ENCODE results near the gene APOD. TPM values are rescaled to one million over a fixed set of nuclear protein-coding genes. Genes with fewer than 3 reads are reported as not detected.
A peak's percentile ranks its signal among the peaks of the same experiment; 100 is the strongest.
"Not testable (repeated sequence)": the region's sequence is repeated elsewhere in the genome, so short reads cannot be mapped to it uniquely, and the experiment has no call there.

APOD gene
- not detected in 2 replicates for total RNA-seq (2014; rRNA removed; shearing (Covaris generic))

GRCh38 chr3:195583831-195584542, at the start of gene APOD:
APOD (minus strand) TSS chr3:195583940; CDS start chr3:195579461, 4,479 bp downstream.
- peak; percentile 18 for DNase-seq (ENCODE audit: low read depth)

GRCh38 chr3:195633351-195633750, 49.6 kb upstream of the APOD start:
- not testable (repeated sequence) for DNase-seq (ENCODE audit: low read depth)

GRCh38 chr3:195632501-195633185, 48.9 kb upstream of the APOD start:
- DNase-seq (ENCODE audit: low read depth) = not testable (repeated sequence)

GRCh38 chr3:195632046-195632445, 48.3 kb upstream of the APOD start:
- not testable (repeated sequence) for DNase-seq (ENCODE audit: low read depth)

GRCh38 chr3:195630938-195631495, 47.3 kb upstream of the APOD start:
- not testable (repeated sequence) for DNase-seq (ENCODE audit: low read depth)

- not testable (repeated sequence) for DNase-seq (ENCODE audit: low read depth)
These were observed 46.6 kb upstream of the APOD start for GRCh38 chr3:195630086-195630917.

GRCh38 chr3:195629682-195630081, 45.9 kb upstream of the APOD start:
- not testable (repeated sequence) for DNase-seq (ENCODE audit: low read depth)

GRCh38 chr3:195628386-195628920, 44.7 kb upstream of the APOD start:
- DNase-seq (ENCODE audit: low read depth) = not testable (repeated sequence)

- not testable (repeated sequence) for DNase-seq (ENCODE audit: low read depth)
These were observed 44.0 kb upstream of the APOD start for GRCh38 chr3:195627515-195628385.

GRCh38 chr3:195624603-195625560, 41.1 kb upstream of the APOD start:
- DNase-seq (ENCODE audit: low read depth) = not testable (repeated sequence)

GRCh38 chr3:195624171-195624570, 40.4 kb upstream of the APOD start:
- DNase-seq (ENCODE audit: low read depth) = not testable (repeated sequence)

- DNase-seq (ENCODE audit: low read depth) = not testable (repeated sequence)
These were observed 39.7 kb upstream of the APOD start for GRCh38 chr3:195623217-195623965.

- not testable (repeated sequence) for DNase-seq (ENCODE audit: low read depth)
These were observed 38.9 kb upstream of the APOD start for GRCh38 chr3:195622523-195623170.

- DNase-seq (ENCODE audit: low read depth) = not testable (repeated sequence)
These were observed 38.3 kb upstream of the APOD start for GRCh38 chr3:195622012-195622411.

GRCh38 chr3:195621095-195621494, 37.4 kb upstream of the APOD start:
- DNase-seq (ENCODE audit: low read depth) = not testable (repeated sequence)

GRCh38 chr3:195620476-195620875, 36.7 kb upstream of the APOD start:
- DNase-seq (ENCODE audit: low read depth) = not testable (repeated sequence)

- not testable (repeated sequence) for DNase-seq (ENCODE audit: low read depth)
These were observed 36.0 kb upstream of the APOD start for GRCh38 chr3:195619591-195620369.
